Measurements from ENCODE around the gene UNC80. TPM values are rescaled to one million over a fixed set of nuclear protein-coding genes. Genes with fewer than 3 reads are reported as not detected.

Gene UNC80, protein sequence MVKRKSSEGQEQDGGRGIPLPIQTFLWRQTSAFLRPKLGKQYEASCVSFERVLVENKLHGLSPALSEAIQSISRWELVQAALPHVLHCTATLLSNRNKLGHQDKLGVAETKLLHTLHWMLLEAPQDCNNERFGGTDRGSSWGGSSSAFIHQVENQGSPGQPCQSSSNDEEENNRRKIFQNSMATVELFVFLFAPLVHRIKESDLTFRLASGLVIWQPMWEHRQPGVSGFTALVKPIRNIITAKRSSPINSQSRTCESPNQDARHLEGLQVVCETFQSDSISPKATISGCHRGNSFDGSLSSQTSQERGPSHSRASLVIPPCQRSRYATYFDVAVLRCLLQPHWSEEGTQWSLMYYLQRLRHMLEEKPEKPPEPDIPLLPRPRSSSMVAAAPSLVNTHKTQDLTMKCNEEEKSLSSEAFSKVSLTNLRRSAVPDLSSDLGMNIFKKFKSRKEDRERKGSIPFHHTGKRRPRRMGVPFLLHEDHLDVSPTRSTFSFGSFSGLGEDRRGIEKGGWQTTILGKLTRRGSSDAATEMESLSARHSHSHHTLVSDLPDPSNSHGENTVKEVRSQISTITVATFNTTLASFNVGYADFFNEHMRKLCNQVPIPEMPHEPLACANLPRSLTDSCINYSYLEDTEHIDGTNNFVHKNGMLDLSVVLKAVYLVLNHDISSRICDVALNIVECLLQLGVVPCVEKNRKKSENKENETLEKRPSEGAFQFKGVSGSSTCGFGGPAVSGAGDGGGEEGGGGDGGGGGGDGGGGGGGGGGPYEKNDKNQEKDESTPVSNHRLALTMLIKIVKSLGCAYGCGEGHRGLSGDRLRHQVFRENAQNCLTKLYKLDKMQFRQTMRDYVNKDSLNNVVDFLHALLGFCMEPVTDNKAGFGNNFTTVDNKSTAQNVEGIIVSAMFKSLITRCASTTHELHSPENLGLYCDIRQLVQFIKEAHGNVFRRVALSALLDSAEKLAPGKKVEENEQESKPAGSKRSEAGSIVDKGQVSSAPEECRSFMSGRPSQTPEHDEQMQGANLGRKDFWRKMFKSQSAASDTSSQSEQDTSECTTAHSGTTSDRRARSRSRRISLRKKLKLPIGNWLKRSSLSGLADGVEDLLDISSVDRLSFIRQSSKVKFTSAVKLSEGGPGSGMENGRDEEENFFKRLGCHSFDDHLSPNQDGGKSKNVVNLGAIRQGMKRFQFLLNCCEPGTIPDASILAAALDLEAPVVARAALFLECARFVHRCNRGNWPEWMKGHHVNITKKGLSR (N-terminal part only)
- not detected for total RNA-seq

DNA sequence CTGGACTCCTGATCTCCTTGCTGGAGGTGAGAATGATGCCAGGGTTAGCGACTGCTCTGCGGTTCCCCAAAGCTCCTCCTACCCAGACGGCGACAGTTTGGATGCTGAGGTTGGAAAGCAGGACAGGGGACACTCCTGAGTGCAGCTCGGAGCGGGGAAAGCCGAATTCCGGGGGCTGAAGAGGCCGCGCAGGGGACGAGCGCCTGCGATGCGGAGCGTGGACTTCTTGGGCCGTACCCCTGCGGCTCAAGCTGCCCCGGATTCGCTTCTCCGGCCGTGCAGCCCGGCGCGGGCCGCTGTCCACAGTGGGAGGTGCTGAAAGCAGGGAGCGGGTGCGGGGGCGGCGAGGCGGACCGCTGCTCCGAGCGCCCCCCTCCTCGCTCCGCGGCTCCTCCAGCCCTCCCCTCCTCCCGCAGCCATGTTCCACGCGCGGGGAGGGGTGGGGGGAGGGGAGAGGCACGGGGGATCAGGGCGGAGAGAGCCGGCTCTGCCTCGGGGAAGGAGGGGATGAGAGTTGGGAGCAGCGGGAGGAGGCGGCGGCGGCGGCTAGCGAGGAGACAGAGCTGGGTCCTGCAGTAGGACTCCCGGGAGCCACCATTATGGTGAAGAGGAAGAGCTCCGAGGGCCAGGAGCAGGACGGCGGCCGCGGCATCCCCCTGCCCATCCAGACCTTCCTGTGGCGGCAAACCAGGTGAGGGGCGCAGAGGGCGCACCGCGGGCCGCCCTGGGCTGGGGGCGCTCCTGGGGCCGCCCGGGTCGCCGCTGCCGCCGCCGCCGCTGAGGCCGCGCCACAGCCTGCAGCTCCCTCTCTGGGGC is at the start of gene UNC80:
TSS of gene UNC80 (plus strand) at position 359 of the 816 bp plus-strand sequence. CDS start at position 600, 241 bp downstream.
- no peak within 1 kb of the TSS for H3K4me3 Mint-ChIP-seq
- CTCF ChIA-PET = interaction anchor here (1.3 kb wide), 1 partner anchor 9 kb away, joined by 3 read pairs; no protein-coding TSS in a partner anchor
- no peak within 1 kb of the TSS for H3K27ac Mint-ChIP-seq
- no peaks in the 10 kb centered on the region for H3K4me1 Mint-ChIP-seq
- no peaks in the 10 kb centered on the region for H3K36me3 Mint-ChIP-seq
- no peaks in the 10 kb centered on the region for H3K9me3 Mint-ChIP-seq (ENCODE audit: low read depth)
- H3K27me3 Mint-ChIP-seq = peaks cover 21% of the 10 kb centered on the region
- ATAC-seq = peak; percentile 58
- peak; percentile 41 for DNase-seq

DNA sequence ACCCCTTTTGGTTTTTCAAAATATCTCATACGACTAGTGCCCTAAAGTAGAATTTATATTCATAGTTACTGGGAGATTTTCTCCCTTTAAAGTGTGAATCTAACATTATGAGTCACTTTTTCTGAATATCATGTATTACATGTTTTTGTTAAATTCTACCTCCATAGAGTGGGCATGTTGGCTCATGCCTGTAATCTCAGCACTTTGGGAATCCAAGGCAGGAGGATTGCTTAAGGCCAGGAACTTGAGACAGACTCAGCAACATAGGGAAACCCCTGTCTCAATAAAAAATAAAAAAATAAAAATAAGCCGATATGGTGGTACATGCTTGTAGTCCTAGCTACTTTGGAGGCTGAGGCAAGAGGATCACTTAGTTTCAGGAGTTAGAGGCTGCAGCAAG is 45.3 kb upstream of the UNC80 start:
- CTCF ChIA-PET = no interaction called here
- Mint-ChIP-seq H3K36me3 (no peaks in the 10 kb centered on the region), H3K4me3 (no peak overlapping the region), H3K27ac (no peak overlapping the region), H3K27me3 (no peaks in the 10 kb centered on the region), H3K9me3 (ENCODE audit: low read depth) (no peaks in the 10 kb centered on the region), H3K4me1 (no peaks in the 10 kb centered on the region)
- DNase-seq = no peak
- no peak for ATAC-seq

DNA sequence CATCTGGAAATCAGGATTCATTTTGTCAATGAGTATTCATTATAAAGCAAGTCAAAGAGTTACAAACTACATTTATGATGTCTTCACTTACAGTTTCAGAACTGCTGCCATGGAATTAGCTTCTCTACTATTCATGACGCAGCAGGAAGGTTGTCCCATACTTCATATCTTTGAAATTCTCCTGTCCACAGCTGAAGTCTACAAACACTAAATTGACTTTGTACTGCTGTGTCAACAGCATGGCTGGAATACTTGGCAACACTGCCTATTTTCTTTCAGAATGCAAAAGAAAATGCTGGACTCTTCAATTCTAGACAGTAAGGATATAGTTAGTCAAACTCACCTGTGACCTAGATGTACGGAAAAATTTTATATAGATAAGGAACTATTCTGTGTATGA is 44.6 kb upstream of the UNC80 start:
- Mint-ChIP-seq H3K36me3 (no peaks in the 10 kb centered on the region), H3K4me1 (no peaks in the 10 kb centered on the region), H3K9me3 (ENCODE audit: low read depth) (no peaks in the 10 kb centered on the region), H3K27ac (no peak overlapping the region), H3K27me3 (no peaks in the 10 kb centered on the region), H3K4me3 (no peak overlapping the region)
- CTCF ChIA-PET = no interaction called here
- DNase-seq (no peak), ATAC-seq (no peak)

DNA sequence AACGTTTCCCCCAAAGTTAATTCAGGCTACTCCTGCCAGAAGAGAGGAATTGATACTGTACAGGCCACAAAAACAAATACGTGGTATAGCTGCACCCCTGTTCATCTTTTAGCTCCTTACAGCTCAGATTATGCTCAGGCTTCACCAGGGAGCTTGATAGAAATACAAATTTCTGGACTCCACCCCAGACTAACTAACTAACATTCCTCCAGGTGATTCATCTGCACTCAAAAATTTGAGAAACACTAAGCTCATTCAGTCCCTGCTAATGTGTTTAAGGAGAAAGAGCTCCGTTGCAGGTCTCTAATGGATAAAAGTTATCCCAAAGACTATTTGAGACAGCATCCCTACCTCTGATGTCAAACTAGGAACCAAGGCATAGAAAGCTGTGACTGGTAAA is 36.8 kb upstream of the UNC80 start:
- H3K27me3 Mint-ChIP-seq = no peaks in the 10 kb centered on the region
- CTCF ChIA-PET = no interaction called here
- ATAC-seq (no peak), DNase-seq (no peak)
- no peak overlapping the region for H3K4me3 Mint-ChIP-seq
- no peaks in the 10 kb centered on the region for H3K9me3 Mint-ChIP-seq (ENCODE audit: low read depth)
- no peak overlapping the region for H3K27ac Mint-ChIP-seq
- H3K36me3 Mint-ChIP-seq = no peaks in the 10 kb centered on the region
- H3K4me1 Mint-ChIP-seq = no peaks in the 10 kb centered on the region

DNA sequence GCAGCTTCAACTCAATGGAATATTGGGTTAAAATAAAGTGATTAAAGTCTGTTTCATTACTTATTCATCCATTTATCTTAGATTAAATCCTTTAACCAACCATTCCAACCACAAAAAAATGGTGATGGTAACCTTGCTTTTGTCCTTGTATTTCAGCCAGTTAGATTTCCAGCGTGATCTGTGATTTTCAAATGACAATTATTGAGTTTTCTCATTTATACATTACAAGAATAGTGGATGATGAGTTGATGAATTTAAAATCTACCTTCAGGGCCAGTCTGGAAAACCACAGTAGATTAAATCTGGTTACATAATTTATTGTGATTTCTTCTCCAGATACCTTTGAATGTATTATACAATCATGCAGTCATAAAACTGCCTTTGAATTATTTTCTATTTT is 29.7 kb upstream of the UNC80 start:
- ATAC-seq (no peak), DNase-seq (no peak)
- no peak overlapping the region for H3K4me3 Mint-ChIP-seq
- CTCF ChIA-PET = no interaction called here
- no peak overlapping the region for H3K27ac Mint-ChIP-seq
- peaks cover 2% of the 10 kb centered on the region for H3K9me3 Mint-ChIP-seq (ENCODE audit: low read depth)
- H3K36me3 Mint-ChIP-seq = no peaks in the 10 kb centered on the region
- H3K4me1 Mint-ChIP-seq = no peaks in the 10 kb centered on the region
- H3K27me3 Mint-ChIP-seq = no peaks in the 10 kb centered on the region

DNA sequence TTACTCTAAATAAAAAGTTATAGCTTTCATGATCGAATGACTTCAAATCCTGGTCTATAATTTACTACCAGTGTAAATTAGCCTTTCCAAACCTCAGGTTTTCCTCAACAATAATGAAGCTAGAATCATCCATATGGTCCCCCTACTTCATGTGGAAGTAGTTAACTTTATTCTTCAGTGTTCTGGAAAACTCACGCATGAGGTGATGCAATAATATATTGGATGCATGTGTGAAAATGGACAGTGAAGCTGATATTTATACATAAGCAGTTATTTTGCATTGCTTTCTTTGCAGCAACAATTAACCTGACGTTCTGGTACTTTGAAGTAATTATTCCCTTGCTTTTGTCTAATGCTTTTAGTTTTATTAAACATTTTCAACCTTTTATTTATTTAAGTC is 18.6 kb upstream of the UNC80 start:
- CTCF ChIA-PET = no interaction called here
- DNase-seq (no peak), ATAC-seq (no peak)
- Mint-ChIP-seq H3K36me3 (no peaks in the 10 kb centered on the region), H3K27ac (no peak overlapping the region), H3K9me3 (ENCODE audit: low read depth) (no peaks in the 10 kb centered on the region), H3K27me3 (no peaks in the 10 kb centered on the region), H3K4me3 (no peak overlapping the region), H3K4me1 (no peaks in the 10 kb centered on the region)

DNA sequence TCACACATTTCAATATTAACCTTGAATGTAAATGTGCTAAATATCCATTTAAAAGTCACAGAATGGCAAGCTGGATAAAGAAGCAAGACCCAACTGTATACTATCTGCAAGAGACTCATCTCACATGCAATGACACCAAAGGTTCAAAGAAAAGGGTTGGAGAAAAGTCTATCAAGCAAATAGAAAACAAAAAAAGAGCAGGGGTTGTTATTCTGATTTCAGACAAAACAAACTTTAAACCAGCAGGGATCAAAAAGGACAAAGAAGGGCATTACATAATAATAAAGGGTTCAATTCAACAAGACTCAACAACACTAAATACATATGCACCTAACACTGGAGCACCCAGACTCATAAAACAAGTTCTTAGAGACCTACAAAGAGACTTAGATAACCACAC is 14.5 kb upstream of the UNC80 start:
- no peaks in the 10 kb centered on the region for H3K9me3 Mint-ChIP-seq (ENCODE audit: low read depth)
- H3K4me1 Mint-ChIP-seq = no peaks in the 10 kb centered on the region
- no peak for DNase-seq
- no peak for ATAC-seq
- H3K36me3 Mint-ChIP-seq = no peaks in the 10 kb centered on the region
- H3K27me3 Mint-ChIP-seq = peaks cover 3% of the 10 kb centered on the region
- CTCF ChIA-PET = no interaction called here
- no peak overlapping the region for H3K4me3 Mint-ChIP-seq
- no peak overlapping the region for H3K27ac Mint-ChIP-seq

DNA sequence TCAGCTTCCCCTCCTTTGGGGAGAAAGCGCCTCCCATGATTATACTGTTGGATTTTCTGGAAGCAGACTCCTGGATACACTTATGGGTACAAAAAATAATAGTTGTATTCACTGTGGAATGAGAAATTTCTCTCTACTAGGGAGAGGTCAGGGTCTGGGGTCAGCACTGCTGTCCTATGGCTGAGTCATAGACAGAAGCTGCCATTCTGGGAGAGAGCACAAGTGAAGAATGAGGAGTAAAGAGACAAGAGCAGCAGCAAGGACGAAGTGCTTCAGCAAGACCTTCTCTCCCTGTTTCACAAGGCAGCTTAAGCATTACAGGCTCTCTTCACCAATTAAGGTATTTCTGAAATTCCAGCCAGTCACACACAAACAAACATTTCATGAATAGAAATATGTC is 10.1 kb upstream of the UNC80 start:
- Mint-ChIP-seq H3K4me3 (no peak overlapping the region), H3K36me3 (no peaks in the 10 kb centered on the region), H3K4me1 (no peaks in the 10 kb centered on the region), H3K9me3 (ENCODE audit: low read depth) (no peaks in the 10 kb centered on the region), H3K27me3 (peaks cover 3% of the 10 kb centered on the region), H3K27ac (no peak overlapping the region)
- no peak for DNase-seq
- no peak for ATAC-seq
- CTCF ChIA-PET = interaction anchor here (1.1 kb wide), 1 partner anchor 9 kb away, joined by 3 read pairs; the partner anchor contains the start of gene UNC80

DNA sequence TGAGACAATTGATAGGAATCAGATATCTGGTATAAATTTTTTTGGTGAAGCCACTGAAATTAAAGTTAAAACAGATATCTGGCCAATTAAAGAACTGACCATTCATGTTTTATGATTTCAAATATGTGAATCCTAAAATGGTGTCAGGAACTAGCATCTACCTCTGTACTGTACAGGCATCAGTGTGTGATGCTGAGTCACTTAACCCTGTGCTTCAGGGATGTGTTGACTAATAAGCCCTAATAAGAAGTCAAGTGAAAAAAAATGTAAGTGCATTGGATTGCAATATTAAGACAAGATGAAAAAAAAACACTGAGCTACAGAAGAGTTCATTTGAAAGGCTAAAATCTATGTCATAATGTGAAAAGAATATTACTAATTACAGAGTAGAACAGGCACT is 9.1 kb upstream of the UNC80 start:
- no peak for DNase-seq
- Mint-ChIP-seq H3K27me3 (peaks cover 3% of the 10 kb centered on the region), H3K27ac (no peak overlapping the region), H3K36me3 (no peaks in the 10 kb centered on the region), H3K4me3 (no peak overlapping the region), H3K9me3 (ENCODE audit: low read depth) (no peaks in the 10 kb centered on the region), H3K4me1 (no peaks in the 10 kb centered on the region)
- ATAC-seq = no peak
- CTCF ChIA-PET = interaction anchor here (1.1 kb wide), 1 partner anchor 8 kb away, joined by 3 read pairs; the partner anchor contains the start of gene UNC80

DNA sequence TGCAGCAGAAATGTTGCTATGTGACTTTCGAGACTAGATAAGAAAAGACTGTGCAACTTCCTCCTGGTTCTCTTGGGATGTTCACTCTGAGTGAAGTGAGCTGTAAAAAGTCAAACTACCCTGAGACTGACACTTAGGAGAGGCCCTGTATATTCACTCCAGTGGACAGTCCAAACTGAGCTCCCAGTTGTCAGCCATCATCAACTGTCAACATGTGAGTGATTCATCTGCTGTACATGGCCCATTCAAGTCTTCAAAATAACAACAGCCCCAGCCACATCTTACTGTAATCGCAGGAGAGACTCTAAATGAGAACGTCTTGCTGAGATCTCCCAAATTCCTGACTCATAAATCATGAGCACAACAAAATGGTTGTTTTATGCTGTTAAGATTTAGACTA is 8.5 kb upstream of the UNC80 start:
- H3K27ac Mint-ChIP-seq = no peak overlapping the region
- DNase-seq = no peak
- CTCF ChIA-PET = no interaction called here
- no peak overlapping the region for H3K4me3 Mint-ChIP-seq
- ATAC-seq = no peak
- H3K27me3 Mint-ChIP-seq = peaks cover 3% of the 10 kb centered on the region
- no peaks in the 10 kb centered on the region for H3K36me3 Mint-ChIP-seq
- H3K4me1 Mint-ChIP-seq = no peaks in the 10 kb centered on the region
- H3K9me3 Mint-ChIP-seq (ENCODE audit: low read depth) = no peaks in the 10 kb centered on the region

DNA sequence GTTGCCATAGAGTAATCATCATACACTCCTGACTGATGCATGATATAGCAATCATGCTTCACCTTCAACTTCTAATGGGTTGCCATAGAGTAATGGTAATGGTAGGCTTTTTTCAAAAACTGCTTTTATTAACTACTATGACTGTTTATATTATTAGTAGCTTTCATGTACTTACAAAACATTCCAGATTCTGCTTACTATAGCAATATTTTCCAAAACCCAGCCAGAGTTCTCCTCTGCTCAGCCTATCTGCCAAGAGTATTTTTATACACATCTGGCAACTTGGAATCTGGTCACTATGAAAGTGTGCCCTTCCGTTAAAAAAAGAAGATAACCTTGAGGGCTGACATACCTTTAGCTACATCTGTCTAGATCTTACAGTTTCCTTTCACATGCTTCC is 5.0 kb upstream of the UNC80 start:
- no peaks in the 10 kb centered on the region for H3K4me1 Mint-ChIP-seq
- no peak for ATAC-seq
- no peak overlapping the region for H3K27ac Mint-ChIP-seq
- CTCF ChIA-PET = no interaction called here
- H3K36me3 Mint-ChIP-seq = no peaks in the 10 kb centered on the region
- H3K9me3 Mint-ChIP-seq (ENCODE audit: low read depth) = no peaks in the 10 kb centered on the region
- no peak for DNase-seq
- peaks cover 12% of the 10 kb centered on the region for H3K27me3 Mint-ChIP-seq
- H3K4me3 Mint-ChIP-seq = no peak overlapping the region

DNA sequence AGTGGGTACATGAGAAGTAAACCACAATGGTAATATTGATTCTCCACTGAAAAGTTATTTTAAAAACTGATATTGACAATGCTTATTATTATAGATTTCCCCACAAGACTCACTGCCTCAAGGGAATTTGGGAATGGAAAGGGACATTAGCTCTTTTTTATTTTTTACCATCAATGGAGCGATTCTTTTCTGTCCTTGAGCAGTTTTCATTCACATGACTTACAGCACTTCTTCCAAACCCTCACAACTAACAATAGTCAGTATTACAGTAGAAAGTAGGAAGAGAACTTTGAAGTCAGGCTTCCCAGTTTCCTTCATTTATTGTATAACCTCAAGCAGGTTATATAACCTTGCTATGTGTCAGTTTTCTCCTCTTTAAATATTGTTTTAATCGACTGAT is 4.3 kb upstream of the UNC80 start:
- ATAC-seq (no peak), DNase-seq (no peak)
- H3K4me1 Mint-ChIP-seq = no peaks in the 10 kb centered on the region
- no peak overlapping the region for H3K27ac Mint-ChIP-seq
- H3K36me3 Mint-ChIP-seq = no peaks in the 10 kb centered on the region
- no peak overlapping the region for H3K4me3 Mint-ChIP-seq
- no peaks in the 10 kb centered on the region for H3K9me3 Mint-ChIP-seq (ENCODE audit: low read depth)
- CTCF ChIA-PET = no interaction called here
- H3K27me3 Mint-ChIP-seq = peaks cover 13% of the 10 kb centered on the region

DNA sequence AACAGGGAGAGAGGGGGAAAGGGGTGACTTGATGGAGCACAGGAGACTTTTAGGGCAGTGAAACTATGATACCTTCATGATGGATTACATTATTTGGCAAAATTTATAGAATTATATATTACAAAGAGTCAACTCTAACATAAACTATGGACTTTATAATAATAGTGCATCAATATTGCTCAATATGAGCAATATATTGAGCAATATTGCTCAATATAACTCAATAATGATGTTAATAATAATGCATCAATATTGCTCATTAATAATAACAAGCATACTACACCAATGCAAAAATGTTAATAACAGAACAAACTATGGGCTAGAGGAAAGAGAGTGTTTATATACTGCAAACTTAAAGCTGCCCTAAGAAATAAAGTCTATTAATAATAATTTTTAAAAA is 3.1 kb upstream of the UNC80 start:
- Mint-ChIP-seq H3K4me1 (no peaks in the 10 kb centered on the region), H3K36me3 (no peaks in the 10 kb centered on the region), H3K9me3 (ENCODE audit: low read depth) (no peaks in the 10 kb centered on the region), H3K27me3 (peaks cover 21% of the 10 kb centered on the region), H3K27ac (no peak overlapping the region), H3K4me3 (no peak overlapping the region)
- CTCF ChIA-PET = no interaction called here
- ATAC-seq = no peak
- no peak for DNase-seq
